GM19463 (cell line): Measurements from ENCODE around the gene WDPCP.
"Not testable (repeated sequence)": the region's sequence is repeated elsewhere in the genome, so short reads cannot be mapped to it uniquely, and the experiment has no call there.

ENCODE experiments used
- ATAC-seq: cut with Tn5 transposase; IDR thresholded peaks from one replicate; pipeline ENCODE4 v1.9.1; 2021; ENCODE audit warnings: mild to moderate bottlenecking, moderate library complexity; ENCODE audit not compliant: unreplicated experiment

The WDPCP gene

DNA sequence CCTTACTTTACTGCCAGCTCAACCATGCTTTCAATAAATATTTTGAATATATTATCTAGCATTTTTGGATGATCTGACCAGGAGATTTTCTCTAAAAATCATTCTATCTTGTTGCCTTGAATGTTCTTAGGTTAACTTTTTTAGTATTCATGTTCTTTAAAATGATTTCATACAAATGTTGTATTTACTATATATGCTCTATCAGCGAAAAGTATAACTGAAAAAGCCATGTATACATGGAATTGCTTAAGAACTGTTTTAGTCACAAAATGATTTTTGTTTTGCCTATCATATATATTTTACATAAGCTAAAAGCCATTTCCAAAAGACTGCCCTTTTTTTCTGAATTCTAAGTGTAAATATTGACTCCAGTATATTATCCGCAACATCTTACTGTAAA, 213.9 kb downstream of the WDPCP start:
- no peak for ATAC-seq

DNA sequence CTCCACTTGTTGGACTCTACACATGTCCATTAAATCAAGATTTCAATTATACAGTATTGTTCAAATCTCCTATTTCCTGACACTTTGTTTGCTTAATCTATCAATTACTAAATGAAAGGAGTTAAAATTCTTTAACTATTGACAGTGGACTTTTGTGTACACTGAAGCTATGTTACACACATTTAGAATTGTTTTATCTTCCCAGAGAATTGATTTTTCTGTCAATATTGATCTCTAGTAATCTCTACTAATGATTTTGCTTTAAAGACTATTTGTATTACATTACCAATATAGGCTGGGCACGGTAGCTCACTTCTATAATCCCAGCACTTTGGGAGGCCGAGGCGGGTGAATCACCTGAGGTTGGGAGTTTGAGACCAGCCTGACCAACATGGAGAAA, 215.7 kb downstream of the WDPCP start:
- no peak for ATAC-seq

DNA sequence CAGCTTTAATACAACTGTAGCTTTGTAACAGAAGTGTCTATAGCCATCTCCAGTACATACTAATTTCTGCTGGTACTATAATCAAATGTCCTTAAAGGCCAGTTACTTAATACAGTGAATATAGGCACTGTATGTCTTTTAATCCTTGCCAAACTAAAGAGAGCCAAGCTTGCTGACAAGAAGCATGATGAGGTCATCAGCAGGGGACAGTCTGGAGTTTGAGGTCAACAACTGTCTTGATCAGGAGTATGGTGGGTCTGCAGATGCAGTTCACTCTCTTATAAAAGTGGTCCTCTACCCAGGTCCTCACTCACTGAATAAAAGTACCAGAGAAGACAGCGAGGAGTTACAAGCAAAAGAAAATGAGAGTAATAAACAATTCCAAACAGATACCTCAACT, 219.1 kb downstream of the WDPCP start:
- no peak for ATAC-seq

DNA sequence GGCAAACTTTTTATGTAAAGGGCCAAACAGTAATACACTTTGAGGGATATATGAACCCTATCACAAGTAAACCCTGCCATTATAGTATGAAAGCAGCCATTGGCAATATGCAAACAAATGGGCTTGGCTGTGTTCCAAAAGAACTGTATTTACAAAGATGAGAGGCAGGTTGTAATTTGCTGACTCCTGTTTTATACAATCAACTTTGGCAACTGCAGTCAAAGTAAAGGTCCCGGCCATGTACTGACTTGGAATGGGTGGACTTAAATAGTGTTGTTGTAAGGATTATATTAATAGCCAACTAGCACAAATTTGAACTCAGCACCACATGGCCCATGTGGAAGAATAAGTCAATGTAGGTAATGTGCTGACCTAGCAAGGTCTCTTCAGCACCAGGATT, 223.4 kb downstream of the WDPCP start:
- ATAC-seq, result no peak

DNA sequence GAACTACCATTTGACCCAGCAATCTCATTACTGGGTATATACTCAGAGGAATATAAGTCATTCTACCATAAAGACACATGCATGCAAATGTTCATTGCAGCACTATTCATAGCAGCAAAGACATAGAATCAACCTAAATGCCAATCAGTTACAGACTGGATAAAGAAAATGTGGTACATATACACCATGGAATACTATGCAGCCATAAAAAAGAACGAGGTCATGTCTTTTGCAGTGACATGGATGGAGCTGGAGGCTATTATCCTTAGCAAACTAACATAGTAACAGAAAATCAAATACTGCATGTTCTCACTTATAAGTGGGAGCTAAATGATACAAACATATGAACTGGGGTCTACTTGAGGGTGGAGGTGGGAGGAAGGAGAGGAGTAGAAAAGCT, 230.6 kb downstream of the WDPCP start:
- ATAC-seq, result not testable (repeated sequence)

DNA sequence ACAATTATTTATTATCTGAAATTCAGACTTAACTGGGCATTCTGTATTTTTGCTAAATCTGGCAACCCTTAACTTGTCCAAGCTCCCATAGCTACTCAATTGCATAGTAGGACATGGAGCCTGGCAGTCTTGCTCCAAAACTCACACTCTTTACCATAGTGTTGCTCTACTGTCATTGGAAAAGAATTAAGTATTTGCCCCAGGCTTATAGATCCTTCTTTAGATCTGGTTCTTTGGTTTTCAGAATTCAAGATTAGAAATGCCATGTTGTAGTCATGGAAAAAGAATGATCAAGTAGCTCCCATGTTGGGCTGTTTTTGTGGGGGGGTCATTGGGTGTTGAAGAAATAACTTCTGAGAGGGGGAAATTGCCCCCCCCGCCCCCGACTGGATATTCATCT, 240.9 kb downstream of the WDPCP start:
- ATAC-seq, result no peak

DNA sequence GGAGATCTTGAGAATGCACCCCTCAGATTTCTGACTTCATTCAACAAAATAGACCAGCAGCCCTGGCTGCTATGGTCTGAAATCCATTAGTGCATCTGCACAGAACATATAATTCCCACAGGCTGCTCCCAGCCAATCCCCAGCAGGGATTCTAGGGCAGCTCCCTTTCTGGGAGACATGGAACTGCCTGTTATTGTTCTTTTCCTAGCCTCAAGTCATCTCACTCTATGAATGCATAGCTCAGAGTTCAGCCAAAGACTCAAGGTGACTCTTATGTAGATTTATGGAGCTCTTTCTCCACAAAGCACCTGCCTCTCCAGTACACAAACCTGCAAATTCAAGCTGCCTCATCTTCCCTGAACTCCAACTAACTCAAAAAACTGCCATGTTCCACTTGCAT, 241.9 kb downstream of the WDPCP start:
- ATAC-seq, result no peak

DNA sequence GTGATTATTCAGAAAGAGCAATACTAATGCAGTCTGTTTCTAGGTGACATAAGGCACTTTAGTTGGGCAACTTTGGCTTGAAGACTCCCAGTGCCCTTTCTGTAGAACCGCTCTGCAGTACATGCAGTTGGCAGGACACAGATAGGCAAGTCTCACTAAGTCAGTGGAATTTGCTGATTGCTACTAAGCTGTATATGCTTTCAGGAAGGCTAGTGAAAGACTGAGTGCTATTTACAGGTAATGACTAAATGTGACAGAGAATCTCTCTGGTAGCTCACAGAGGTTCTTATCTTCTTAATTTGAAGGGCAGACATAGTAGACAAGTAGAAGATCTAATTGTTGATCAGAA, 243.0 kb downstream of the WDPCP start:
- no peak for ATAC-seq

DNA sequence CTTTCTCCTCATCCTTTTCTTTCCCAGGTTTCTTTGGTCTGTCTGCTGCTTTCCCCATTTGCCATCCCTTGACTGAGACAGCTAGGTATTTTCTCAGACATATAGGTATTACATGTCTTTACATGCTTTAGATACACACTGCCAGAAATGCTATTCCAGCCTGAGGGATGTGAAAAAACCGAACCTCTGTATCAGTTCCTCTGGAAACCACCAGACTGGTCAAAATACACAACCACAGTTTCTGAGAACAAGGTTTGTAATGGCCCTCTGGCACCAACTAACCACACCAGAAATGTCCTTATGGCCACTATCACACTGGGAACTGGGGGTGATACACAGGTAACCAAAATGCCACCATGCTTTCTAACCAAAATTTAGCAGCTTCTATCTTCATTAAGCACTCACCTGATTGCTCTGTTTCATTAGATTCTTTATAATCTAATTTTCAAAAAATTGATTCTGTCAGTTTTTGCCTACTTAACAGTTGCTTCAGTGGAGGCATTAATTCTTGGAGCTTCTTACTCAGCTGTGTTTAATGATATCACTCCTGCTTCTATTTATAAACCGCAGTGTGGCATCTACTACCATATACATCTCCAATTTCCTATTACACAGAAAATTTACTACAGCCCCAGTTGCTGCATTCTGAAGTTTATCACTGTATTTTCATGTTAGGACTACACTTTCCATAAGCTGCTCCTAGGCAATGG, 243.5 kb downstream of the WDPCP start:
- peak; percentile 45 for ATAC-seq

DNA sequence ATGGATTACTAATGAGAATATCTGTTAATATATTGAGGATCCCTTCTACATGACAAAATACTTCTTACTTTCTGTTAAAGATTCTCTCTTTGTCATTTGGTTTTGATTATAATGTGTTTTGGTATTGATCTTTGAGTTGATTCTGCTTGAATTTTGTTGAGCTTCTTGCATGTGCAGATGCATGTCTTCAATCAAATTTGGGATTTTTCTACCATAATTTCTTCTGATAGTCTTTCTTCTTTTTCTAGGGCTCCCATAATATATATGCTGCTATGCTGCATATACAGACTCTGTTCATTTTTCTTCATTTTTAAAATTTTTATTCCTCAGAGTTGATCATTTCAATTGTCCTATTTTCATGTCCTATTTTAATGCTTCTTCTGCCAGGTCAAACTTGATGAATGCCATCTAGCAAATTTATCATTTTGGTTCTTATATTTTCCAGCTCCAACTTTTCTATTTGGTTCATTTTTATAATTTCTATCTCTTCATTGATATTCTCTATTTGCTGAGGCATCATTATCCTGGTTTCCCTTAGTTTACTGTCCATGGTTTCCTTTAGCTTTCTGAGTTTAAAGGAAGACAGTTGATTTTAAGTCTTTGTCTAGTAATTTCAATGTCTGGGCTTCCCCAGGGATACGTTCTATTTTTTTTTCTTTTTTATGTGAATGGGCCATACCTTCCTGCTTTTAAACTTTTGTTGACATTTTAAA, 244.7 kb downstream of the WDPCP start:
- no peak for ATAC-seq

DNA sequence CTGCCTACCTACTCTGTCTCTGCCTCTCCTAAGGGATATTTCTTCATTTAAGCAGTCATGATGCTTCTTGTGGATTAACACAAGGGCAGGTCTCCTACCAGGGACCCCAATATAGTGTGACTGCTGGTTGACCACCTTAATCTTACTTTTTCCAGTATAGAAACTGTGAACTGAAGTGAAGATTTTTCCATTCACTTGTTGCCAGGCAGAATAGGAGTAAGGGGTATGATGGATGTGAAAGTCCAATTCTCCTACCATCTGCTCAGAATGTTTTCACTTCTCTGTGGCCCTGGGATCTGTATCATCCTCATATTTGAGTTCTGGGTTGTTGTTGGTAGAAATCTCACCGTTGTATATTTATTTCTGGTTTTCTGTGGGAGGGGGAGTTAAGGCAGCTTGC, 247.8 kb downstream of the WDPCP start:
- ATAC-seq, result no peak

DNA sequence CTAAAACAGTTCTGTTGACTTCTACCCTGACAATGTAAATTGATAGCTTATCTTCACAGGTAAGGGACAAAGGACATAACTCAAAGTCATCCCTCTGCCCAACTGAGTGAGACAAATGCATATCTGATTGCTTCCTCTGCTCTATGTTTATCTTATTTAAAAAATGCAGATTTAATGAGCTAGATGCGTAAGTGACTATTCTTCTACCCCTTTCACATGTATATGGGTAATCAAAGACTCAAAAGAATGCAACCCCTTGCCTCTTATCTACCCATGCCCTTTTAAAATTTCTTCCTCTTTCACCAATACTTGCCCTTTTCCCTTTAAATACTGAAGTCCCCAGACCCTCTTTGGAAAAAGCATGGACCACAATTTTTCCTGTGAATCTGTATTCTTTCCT, 253.4 kb downstream of the WDPCP start:
- ATAC-seq, result no peak

DNA sequence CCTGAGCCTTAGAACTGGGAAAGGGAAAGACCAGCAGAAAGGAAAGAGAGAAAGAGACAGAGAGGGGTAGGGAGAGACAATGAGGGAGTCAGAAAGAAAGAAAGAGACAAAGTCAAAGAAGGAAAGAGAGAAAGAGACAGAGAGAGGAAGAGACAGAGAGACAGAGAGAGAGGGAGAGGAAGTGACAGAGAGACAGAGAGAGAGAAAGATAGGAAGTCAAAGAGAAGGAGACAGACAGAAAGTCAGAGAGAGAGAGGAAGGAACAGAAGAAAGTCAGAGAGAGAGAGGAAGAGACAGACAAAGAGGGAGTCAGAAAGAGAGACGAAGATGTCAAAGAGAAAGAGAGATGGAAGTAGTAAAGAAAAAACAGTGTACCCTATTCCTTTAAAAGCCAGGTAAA, 261.8 kb downstream of the WDPCP start:
- no peak for ATAC-seq

DNA sequence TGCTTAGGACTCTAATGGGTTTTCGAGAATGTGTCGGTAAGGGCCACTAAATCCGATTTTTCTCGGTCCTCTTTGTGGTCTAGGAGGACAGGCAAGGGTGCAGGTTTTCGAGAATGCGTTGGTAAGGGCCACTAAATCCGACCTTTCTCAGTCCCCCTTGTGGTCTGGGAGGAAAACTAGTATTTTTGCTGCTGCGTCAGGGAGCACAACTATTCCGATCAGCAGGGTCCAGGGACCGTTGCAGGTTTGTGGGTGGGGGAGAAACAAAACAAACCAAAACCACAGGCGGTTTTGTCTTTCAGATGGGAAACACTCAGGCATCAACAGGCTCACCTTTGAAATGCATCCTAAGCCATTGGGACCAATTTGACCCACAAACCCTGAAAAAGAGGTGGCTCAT, 264.6 kb downstream of the WDPCP start:
- ATAC-seq, result not testable (repeated sequence)

DNA sequence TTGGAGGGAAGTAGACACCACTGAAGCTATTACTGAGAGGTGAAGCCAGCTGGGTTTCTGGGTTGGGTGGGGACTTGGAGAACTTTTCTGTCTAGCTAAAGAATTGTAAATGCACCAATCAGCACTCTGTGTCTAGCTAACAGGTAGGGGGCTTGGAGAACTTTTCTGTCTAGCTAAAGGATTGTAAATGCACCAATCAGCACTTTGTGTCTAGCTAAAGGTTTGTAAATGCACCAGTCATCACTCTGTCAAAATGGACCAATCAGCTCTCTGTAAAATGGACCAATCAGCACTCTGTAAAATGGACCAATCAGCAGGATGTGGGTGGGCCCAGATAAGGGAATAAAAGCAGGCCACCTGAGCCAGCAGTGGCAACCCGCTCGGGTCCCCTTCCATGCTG, 266.3 kb downstream of the WDPCP start:
- not testable (repeated sequence) for ATAC-seq

DNA sequence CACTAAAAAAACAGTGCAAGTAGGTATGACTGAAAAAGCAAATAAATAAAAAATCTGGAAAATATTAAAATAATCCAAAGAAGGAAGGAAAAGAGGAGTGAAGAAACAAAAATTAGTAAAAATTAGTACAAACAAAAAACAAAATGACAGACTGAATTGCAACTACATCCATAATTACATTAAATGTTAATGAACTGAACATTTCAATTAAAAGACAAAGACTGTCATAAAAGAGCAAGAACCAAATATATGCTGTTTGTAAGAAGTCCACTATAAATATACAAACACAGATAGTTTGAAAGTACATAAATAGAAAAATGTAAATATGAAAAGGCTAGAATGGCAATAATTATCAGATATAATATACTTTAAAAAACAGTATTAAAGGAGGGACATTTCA, 267.6 kb downstream of the WDPCP start:
- ATAC-seq, result no peak

DNA sequence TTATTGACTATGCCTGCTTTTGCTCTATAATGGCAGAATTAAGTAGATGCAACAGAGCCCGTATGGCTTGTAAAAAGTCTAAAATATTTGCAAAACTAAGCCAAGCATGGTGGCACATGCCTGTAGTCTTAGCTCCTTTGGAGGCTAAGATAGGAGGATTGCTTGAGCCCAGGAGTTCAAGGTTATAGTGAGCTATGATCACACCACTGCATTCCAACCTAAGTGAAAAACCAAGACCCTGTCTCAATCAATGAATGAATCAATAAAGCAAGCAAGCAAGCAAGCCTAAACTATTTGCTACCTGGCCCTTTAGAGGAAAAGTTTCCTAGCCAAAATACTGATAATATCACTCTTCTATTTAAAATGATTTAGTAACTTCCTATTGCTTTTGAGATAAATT, 277.7 kb downstream of the WDPCP start:
- no peak for ATAC-seq

DNA sequence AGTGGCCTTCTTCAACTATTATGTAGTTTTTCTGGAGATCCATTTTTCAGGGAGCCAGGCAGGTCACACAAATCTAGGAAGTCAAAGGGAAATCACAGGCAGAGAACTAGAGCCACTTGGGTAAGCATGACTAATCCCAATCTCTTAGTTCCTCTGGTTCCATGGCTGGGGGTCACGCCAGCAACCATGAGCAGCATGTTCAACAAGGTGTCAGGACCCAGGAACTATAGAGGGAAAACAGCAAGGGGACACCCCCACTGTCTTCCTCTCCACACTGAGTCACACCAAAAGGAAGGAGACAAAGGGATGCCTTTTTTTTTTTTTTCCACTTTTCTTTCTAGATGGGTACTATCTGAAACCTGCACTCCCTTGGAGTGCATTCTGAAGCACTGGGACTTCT, 286.8 kb downstream of the WDPCP start:
- ATAC-seq, result no peak

DNA sequence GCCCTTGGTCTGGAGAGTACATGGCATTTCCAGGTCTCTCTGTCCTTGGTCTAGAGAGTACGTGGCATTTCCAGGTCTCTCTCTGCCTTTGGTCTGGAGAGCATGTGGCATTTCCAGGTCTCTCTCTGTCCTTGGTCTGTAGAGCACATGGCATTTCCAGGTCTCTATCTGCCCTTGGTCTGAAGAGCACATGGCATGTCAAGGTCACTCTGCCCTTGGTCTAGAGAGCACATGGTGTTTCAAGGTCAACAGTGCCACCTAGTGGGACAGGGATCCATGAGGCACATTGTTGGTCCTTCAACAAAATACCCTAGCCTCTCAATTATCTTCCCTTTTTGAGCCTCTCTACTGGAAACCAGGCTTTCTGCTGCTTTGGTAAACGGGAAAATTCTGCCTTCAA, 287.4 kb downstream of the WDPCP start:
- ATAC-seq, result no peak

DNA sequence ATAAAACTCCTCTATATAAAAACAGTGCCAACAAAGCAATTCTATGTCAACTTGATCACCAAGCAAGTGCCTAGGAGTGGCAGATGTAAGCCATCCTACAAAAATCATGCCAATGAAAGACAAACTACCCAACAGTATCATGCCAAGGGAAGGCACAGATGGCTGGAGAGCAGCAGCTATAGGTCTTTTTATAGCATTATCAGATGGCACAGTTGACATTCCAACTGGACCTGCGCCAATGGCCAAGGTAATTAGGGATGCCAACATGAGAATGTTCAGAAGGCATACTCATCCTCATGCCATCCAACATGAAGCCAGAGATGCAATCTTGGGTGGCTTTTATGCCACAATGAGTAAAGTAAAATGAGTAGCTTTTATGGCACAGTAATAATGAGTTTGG, 300.3 kb downstream of the WDPCP start:
- no peak for ATAC-seq

DNA sequence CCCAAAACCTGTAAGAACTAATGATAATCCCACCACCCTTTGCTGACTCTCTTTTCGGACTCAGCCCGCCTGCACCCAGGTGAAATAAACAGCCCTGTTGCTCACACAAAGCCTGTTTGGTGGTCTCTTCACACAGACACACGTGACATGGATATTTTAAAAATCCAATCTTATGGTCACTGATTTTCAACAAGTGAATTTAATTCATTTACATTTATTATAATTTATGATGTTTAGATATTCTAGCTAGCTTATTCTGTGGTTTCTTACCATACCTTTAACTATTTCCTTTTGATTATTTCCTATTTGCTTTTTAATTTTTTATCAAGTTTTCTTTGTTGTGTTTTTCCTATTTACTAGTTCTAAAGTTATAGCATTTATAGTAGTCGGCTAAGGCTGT, 301.8 kb downstream of the WDPCP start:
- ATAC-seq, result not testable (repeated sequence)

DNA sequence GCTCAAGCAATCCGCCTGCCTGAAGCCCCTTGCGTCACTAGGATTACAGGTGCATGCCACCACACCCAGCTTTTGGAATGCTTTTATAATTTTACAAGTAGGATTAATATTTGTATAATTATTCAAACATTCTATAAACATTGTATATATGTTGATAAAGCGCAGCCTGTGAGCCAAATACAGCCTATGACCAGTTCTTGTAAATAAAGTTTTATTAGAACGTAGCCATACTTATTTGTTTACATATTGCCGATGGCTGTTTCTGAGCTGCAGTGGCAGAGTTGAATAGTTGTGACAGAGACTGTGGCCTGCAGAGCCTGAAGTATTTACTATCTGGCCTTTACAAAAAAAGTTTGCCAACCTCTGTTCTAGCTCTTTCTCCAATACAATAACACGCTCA, 305.0 kb downstream of the WDPCP start:
- no peak for ATAC-seq

DNA sequence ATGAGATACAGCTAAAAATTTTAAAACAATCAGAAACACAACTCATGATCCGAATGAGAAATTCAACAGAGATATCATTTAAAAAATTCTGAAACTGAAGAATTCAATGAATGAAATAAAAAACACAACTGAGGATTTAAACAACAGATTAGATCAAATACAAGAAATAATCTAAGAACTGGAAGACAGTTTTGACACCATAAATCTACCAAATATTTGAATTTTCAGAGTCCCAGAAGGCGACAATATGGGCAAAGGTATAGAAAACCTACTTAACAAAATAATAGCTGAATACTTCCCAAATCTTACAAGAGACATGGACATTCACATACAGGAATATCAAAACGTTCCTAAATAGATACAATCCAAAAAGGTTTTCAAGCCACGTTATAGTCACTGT, 315.7 kb downstream of the WDPCP start:
- no peak for ATAC-seq
